Measurements from ENCODE around the gene HSPA12A. TPM values are rescaled to one million over a fixed set of nuclear protein-coding genes. Genes with fewer than 3 reads are reported as not detected.

The HSPA12A gene
- total RNA-seq, 2 experiments from 2014 or later: 0.05 to 0.18 TPM

- Mint-ChIP-seq H3K4me1 (no peaks in the 10 kb centered on the region), H3K27ac (no peak overlapping the region), H3K27me3 (no peaks in the 10 kb centered on the region), H3K4me3 (no peak overlapping the region), H3K36me3 (ENCODE audit: low read depth) (no peaks in the 10 kb centered on the region), H3K9me3 (no peaks in the 10 kb centered on the region)
- no peak for DNase-seq
- ChIA-PET CTCF (interaction anchor here (1.4 to 3.5 kb wide), 2 partner anchors 11 to 390 kb away, joined by 4 to 18 read pairs; no protein-coding TSS in a partner anchor), POLR2A (no interaction called here)
Observed at GRCh38 chr10:116777006-116777405, 34.6 kb upstream of the HSPA12A start.

- H3K9me3 Mint-ChIP-seq: no peaks in the 10 kb centered on the region
- no peaks in the 10 kb centered on the region for H3K4me1 Mint-ChIP-seq
- no peak for DNase-seq
- no peaks in the 10 kb centered on the region for H3K36me3 Mint-ChIP-seq (ENCODE audit: low read depth)
- no peaks in the 10 kb centered on the region for H3K27me3 Mint-ChIP-seq
- H3K4me3 Mint-ChIP-seq: no peak overlapping the region
- ChIA-PET POLR2A (no interaction called here), CTCF (no interaction called here)
- H3K27ac Mint-ChIP-seq: no peak overlapping the region
Observed at GRCh38 chr10:116775488-116776400, 33.4 kb upstream of the HSPA12A start.

GRCh38 chr10:116774728-116775151 is 32.4 kb upstream of the HSPA12A start:
- no peak overlapping the region for H3K27ac Mint-ChIP-seq
- H3K4me3 Mint-ChIP-seq: no peak overlapping the region
- no peaks in the 10 kb centered on the region for H3K4me1 Mint-ChIP-seq
- POLR2A ChIA-PET: no interaction called here
- no peaks in the 10 kb centered on the region for H3K9me3 Mint-ChIP-seq
- no peaks in the 10 kb centered on the region for H3K36me3 Mint-ChIP-seq (ENCODE audit: low read depth)
- H3K27me3 Mint-ChIP-seq: no peaks in the 10 kb centered on the region
- no peak for DNase-seq
- CTCF ChIA-PET: no interaction called here

- ChIA-PET CTCF (interaction anchor here (0.8 to 1.9 kb wide), 2 partner anchors 15 to 24 kb away, joined by 3 to 4 read pairs; no protein-coding TSS in a partner anchor), POLR2A (no interaction called here)
- no peak for DNase-seq
- H3K4me3 Mint-ChIP-seq: no peak overlapping the region
- H3K4me1 Mint-ChIP-seq: no peaks in the 10 kb centered on the region
- H3K27ac Mint-ChIP-seq: no peak overlapping the region
- peaks cover under 1% of the 10 kb centered on the region for H3K27me3 Mint-ChIP-seq
- H3K9me3 Mint-ChIP-seq: no peaks in the 10 kb centered on the region
- no peaks in the 10 kb centered on the region for H3K36me3 Mint-ChIP-seq (ENCODE audit: low read depth)
Observed at GRCh38 chr10:116772909-116773705, 30.7 kb upstream of the HSPA12A start.

- no peak overlapping the region for H3K4me3 Mint-ChIP-seq
- ChIA-PET CTCF (interaction anchor here (1.9 kb wide), 1 partner anchor 16 kb away, joined by 4 read pairs; no protein-coding TSS in a partner anchor), POLR2A (no interaction called here)
- peaks cover 5% of the 10 kb centered on the region for H3K27me3 Mint-ChIP-seq
- H3K9me3 Mint-ChIP-seq: no peaks in the 10 kb centered on the region
- H3K4me1 Mint-ChIP-seq: no peaks in the 10 kb centered on the region
- no peaks in the 10 kb centered on the region for H3K36me3 Mint-ChIP-seq (ENCODE audit: low read depth)
- no peak overlapping the region for H3K27ac Mint-ChIP-seq
- no peak for DNase-seq
Observed at GRCh38 chr10:116771959-116772585, 29.7 kb upstream of the HSPA12A start.

- Mint-ChIP-seq H3K27ac (no peak overlapping the region), H3K4me3 (no peak overlapping the region), H3K27me3 (peaks cover 5% of the 10 kb centered on the region), H3K36me3 (ENCODE audit: low read depth) (no peaks in the 10 kb centered on the region), H3K9me3 (no peaks in the 10 kb centered on the region), H3K4me1 (no peaks in the 10 kb centered on the region)
- no peak for DNase-seq
- POLR2A ChIA-PET: no interaction called here
- CTCF ChIA-PET: interaction anchor here (1.9 kb wide), 1 partner anchor 17 kb away, joined by 4 read pairs; no protein-coding TSS in a partner anchor
Observed at GRCh38 chr10:116771101-116771958, 29.0 kb upstream of the HSPA12A start.

GRCh38 chr10:116770281-116770680 is 27.9 kb upstream of the HSPA12A start:
- Mint-ChIP-seq H3K4me3 (no peak overlapping the region), H3K9me3 (no peaks in the 10 kb centered on the region), H3K36me3 (ENCODE audit: low read depth) (no peaks in the 10 kb centered on the region), H3K27me3 (peaks cover 5% of the 10 kb centered on the region), H3K4me1 (no peaks in the 10 kb centered on the region), H3K27ac (no peak overlapping the region)
- ChIA-PET POLR2A (no interaction called here), CTCF (interaction anchor here (1.8 kb wide), 1 partner anchor 18 kb away, joined by 6 read pairs; no protein-coding TSS in a partner anchor)
- no peak for DNase-seq

- Mint-ChIP-seq H3K4me3 (no peak overlapping the region), H3K9me3 (no peaks in the 10 kb centered on the region), H3K36me3 (ENCODE audit: low read depth) (no peaks in the 10 kb centered on the region), H3K27ac (no peak overlapping the region), H3K4me1 (no peaks in the 10 kb centered on the region), H3K27me3 (peaks cover 6% of the 10 kb centered on the region)
- CTCF ChIA-PET: interaction anchor here (1.8 kb wide), 1 partner anchor 18 kb away, joined by 6 read pairs; no protein-coding TSS in a partner anchor
- DNase-seq: no peak
- POLR2A ChIA-PET: no interaction called here
Observed at GRCh38 chr10:116769791-116770190, 27.4 kb upstream of the HSPA12A start.

- Mint-ChIP-seq H3K4me3 (no peak overlapping the region), H3K9me3 (no peaks in the 10 kb centered on the region), H3K4me1 (no peaks in the 10 kb centered on the region)
Observed at GRCh38 chr10:116769368-116769767, 27.0 kb upstream of the HSPA12A start.

GRCh38 chr10:116768786-116769185 is 26.4 kb upstream of the HSPA12A start:
- H3K4me3 Mint-ChIP-seq: no peak overlapping the region
- no peak for DNase-seq
- CTCF ChIA-PET: interaction anchor here (1.8 kb wide), 1 partner anchor 19 kb away, joined by 6 read pairs; no protein-coding TSS in a partner anchor
- no peaks in the 10 kb centered on the region for H3K4me1 Mint-ChIP-seq
- H3K36me3 Mint-ChIP-seq (ENCODE audit: low read depth): no peaks in the 10 kb centered on the region
- peaks cover 7% of the 10 kb centered on the region for H3K27me3 Mint-ChIP-seq
- no peak overlapping the region for H3K27ac Mint-ChIP-seq
- POLR2A ChIA-PET: no interaction called here
- no peaks in the 10 kb centered on the region for H3K9me3 Mint-ChIP-seq

More at GRCh38 chr10:116769368-116769767, 27.0 kb upstream of the HSPA12A start:
- CTCF ChIA-PET: interaction anchor here (1.8 kb wide), 1 partner anchor 19 kb away, joined by 6 read pairs; no protein-coding TSS in a partner anchor
- POLR2A ChIA-PET: no interaction called here
- Mint-ChIP-seq H3K36me3 (ENCODE audit: low read depth) (no peaks in the 10 kb centered on the region), H3K27ac (no peak overlapping the region), H3K27me3 (peaks cover 7% of the 10 kb centered on the region)
- no peak for DNase-seq

GRCh38 chr10:116766837-116767634 is 24.7 kb upstream of the HSPA12A start:
- H3K27ac Mint-ChIP-seq: no peak overlapping the region
- H3K4me3 Mint-ChIP-seq: no peak overlapping the region
- no peaks in the 10 kb centered on the region for H3K36me3 Mint-ChIP-seq (ENCODE audit: low read depth)
- H3K9me3 Mint-ChIP-seq: no peaks in the 10 kb centered on the region
- POLR2A ChIA-PET: no interaction called here
- H3K4me1 Mint-ChIP-seq: no peaks in the 10 kb centered on the region
- no peak for DNase-seq
- peaks cover 15% of the 10 kb centered on the region for H3K27me3 Mint-ChIP-seq
- CTCF ChIA-PET: interaction anchor here (0.8 to 2.4 kb wide), 2 partner anchors 21 to 84 kb away, joined by 3 to 13 read pairs; no protein-coding TSS in a partner anchor

All from activated CD4-positive, alpha-beta memory T cell treated with anti-CD3 and anti-CD28 coated beads, Interleukin-2, amount 10 ng/mL, durations not matched to agents 7 days and 5 days (primary cell).